Measurements from ENCODE around the gene CDH23.

GRCh38 chr10:71820966-71821365 is 424.2 kb downstream of the CDH23 start:
- TF ChIP-seq, protein P1, sequence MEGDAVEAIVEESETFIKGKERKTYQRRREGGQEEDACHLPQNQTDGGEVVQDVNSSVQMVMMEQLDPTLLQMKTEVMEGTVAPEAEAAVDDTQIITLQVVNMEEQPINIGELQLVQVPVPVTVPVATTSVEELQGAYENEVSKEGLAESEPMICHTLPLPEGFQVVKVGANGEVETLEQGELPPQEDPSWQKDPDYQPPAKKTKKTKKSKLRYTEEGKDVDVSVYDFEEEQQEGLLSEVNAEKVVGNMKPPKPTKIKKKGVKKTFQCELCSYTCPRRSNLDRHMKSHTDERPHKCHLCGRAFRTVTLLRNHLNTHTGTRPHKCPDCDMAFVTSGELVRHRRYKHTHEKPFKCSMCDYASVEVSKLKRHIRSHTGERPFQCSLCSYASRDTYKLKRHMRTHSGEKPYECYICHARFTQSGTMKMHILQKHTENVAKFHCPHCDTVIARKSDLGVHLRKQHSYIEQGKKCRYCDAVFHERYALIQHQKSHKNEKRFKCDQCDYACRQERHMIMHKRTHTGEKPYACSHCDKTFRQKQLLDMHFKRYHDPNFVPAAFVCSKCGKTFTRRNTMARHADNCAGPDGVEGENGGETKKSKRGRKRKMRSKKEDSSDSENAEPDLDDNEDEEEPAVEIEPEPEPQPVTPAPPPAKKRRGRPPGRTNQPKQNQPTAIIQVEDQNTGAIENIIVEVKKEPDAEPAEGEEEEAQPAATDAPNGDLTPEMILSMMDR (conservative IDR thresholded peaks at IDR 0.05): no peak
- TF ChIP-seq EZH2 (IDR thresholded peaks at IDR 0.05; ENCODE audit: low read depth): no peak
